ENCODE data around the gene TCFL5.

The TCFL5 gene

GRCh38 chr20:62820962-62821725, 40.5 kb downstream of the TCFL5 start:
- DNase-seq: no peak

GRCh38 chr20:62820208-62820961, 41.2 kb downstream of the TCFL5 start:
- no peak for DNase-seq

GRCh38 chr20:62819494-62820174, 42.0 kb downstream of the TCFL5 start:
- DNase-seq: no peak

GRCh38 chr20:62818592-62819493, 42.8 kb downstream of the TCFL5 start:
- no peak for DNase-seq

- DNase-seq: no peak
Observed at GRCh38 chr20:62817975-62818591, 43.5 kb downstream of the TCFL5 start.

GRCh38 chr20:62816884-62817873, 44.4 kb downstream of the TCFL5 start, which contains the start of gene COL9A3:
TSS of gene COL9A3 (plus strand) at chr20:62817050. CDS start at chr20:62817065, 15 bp downstream.
- peak; percentile 19 for DNase-seq

GRCh38 chr20:62816031-62816883, 45.4 kb downstream of the TCFL5 start:
- DNase-seq: peak; percentile 19

- DNase-seq: no peak
Observed at GRCh38 chr20:62815066-62815991, 46.3 kb downstream of the TCFL5 start.

- no peak for DNase-seq
Observed at GRCh38 chr20:62814709-62815065, 46.9 kb downstream of the TCFL5 start.

- DNase-seq: no peak
Observed at GRCh38 chr20:62814060-62814708, 47.4 kb downstream of the TCFL5 start.

GRCh38 chr20:62813588-62813987, 48.0 kb downstream of the TCFL5 start:
- DNase-seq: no peak

GRCh38 chr20:62812907-62813200, 48.8 kb downstream of the TCFL5 start:
- no peak for DNase-seq

GRCh38 chr20:62812181-62812906, 49.3 kb downstream of the TCFL5 start:
- DNase-seq: no peak

GRCh38 chr20:62811720-62812119, 49.9 kb downstream of the TCFL5 start:
- DNase-seq: no peak

GRCh38 chr20:62811320-62811719, 50.3 kb downstream of the TCFL5 start:
- no peak for DNase-seq

GRCh38 chr20:62809530-62810428, 51.8 kb downstream of the TCFL5 start:
- DNase-seq: no peak

All from NCI-H1105 treated with DMSO at 0.1 percent for 48 hours (cell line).